Measurements from ENCODE around the gene GRHPR. TPM values are rescaled to one million over a fixed set of nuclear protein-coding genes. Genes with fewer than 3 reads are reported as not detected.
"Not testable (repeated sequence)": the region's sequence is repeated elsewhere in the genome, so short reads cannot be mapped to it uniquely, and the experiment has no call there.

Gene GRHPR
- polyA plus RNA-seq, 3 donors from 2014 or later, result 78.3 to 141 (median 84.9) TPM

GRCh38 chr9:37451628-37452027 lies 29.1 kb downstream of the GRHPR start:
- DNase-seq, result no peak
- Mint-ChIP-seq H3K4me1 (peaks cover 5 to 29% of the 10 kb centered on the region in 2 donors), H3K27me3 (ENCODE audit: low read depth in 3 of 3) (no peaks in the 10 kb centered on the region), H3K4me3 (no peak overlapping the region), H3K27ac (peak overlapping the region in 1 of 6 donors; percentile 36), H3K9me3 (no peaks in the 10 kb centered on the region), H3K36me3 (peaks cover 0 to 8% (median 5%) of the 10 kb centered on the region in 3 donors)

DNA sequence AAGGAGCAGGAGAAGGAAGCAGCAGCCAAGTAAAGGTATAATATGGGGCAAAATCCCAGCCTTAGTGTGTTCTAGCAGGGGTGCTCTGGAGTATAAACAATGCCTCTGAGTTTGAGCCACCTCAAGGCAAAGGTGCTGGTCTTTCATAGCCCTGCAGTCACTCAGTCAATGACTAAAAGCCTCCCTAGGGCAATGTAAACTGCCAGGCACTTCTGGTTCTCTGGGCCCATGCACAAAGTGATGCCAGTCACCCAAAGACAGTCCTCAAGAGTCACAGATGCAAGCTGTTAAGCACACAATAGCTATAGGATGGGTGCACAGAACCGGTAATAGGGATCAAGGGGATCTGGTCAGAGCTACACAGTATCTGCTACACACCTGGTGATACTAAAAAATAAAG lies 30.1 kb downstream of the GRHPR start:
- H3K36me3 Mint-ChIP-seq, result peaks cover 0 to 8% (median 5%) of the 10 kb centered on the region in 3 donors
- H3K4me3 Mint-ChIP-seq, result no peak overlapping the region
- peaks cover 7 to 23% of the 10 kb centered on the region in 2 donors for H3K4me1 Mint-ChIP-seq
- H3K27ac Mint-ChIP-seq, result no peak overlapping the region
- no peaks in the 10 kb centered on the region for H3K27me3 Mint-ChIP-seq (ENCODE audit: low read depth in 3 of 3)
- H3K9me3 Mint-ChIP-seq, result no peaks in the 10 kb centered on the region
- DNase-seq, result no peak

DNA sequence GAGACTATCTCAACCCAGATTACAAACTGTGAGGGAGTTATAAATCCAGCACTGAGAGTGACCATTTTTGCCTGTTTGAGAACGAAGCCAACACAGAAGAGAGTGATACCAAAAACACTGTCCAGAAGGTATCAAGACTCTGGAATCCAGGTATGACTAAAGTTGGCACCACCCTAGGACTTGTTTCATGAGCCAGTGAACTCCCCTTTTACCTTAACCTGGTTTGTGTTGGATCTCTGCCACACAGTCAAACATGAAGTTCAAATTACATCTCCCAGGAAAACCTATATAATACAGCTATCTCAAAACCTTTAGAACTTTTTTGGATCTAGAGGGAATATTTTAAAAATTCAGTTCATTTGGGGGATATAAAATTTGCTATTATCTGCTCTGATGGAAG lies 31.3 kb downstream of the GRHPR start:
- H3K4me1 Mint-ChIP-seq, result peaks cover 8 to 18% of the 10 kb centered on the region in 2 donors
- peaks cover 0 to 8% (median 5%) of the 10 kb centered on the region in 3 donors for H3K36me3 Mint-ChIP-seq
- H3K9me3 Mint-ChIP-seq, result no peaks in the 10 kb centered on the region
- no peak overlapping the region for H3K4me3 Mint-ChIP-seq
- H3K27ac Mint-ChIP-seq, result no peak overlapping the region
- H3K27me3 Mint-ChIP-seq (ENCODE audit: low read depth in 3 of 3), result no peaks in the 10 kb centered on the region
- no peak for DNase-seq

DNA sequence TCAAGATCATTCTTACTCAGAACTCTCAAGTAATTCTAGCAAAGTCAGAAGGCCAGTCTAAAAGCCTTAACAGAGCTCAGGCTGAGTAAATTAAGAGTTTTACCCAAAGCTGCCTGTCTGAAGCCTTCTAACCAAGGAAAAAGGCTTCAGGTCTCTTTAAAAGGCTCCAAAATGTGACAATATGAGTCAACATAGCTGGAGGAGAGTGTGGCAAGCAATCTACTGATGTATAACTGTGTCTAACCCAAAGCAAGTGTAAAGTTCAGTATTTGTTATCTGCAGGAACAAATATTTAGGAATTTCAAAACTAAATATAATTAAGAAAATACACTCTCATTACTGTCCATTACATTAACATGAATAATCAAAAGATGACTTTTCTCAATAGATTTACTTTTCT lies 31.7 kb downstream of the GRHPR start:
- no peak for DNase-seq
- Mint-ChIP-seq H3K27me3 (ENCODE audit: low read depth in 3 of 3) (no peaks in the 10 kb centered on the region), H3K27ac (no peak overlapping the region), H3K36me3 (peaks cover 0 to 8% (median 5%) of the 10 kb centered on the region in 3 donors), H3K9me3 (no peaks in the 10 kb centered on the region), H3K4me3 (no peak overlapping the region), H3K4me1 (peaks cover 8 to 18% of the 10 kb centered on the region in 2 donors)

DNA sequence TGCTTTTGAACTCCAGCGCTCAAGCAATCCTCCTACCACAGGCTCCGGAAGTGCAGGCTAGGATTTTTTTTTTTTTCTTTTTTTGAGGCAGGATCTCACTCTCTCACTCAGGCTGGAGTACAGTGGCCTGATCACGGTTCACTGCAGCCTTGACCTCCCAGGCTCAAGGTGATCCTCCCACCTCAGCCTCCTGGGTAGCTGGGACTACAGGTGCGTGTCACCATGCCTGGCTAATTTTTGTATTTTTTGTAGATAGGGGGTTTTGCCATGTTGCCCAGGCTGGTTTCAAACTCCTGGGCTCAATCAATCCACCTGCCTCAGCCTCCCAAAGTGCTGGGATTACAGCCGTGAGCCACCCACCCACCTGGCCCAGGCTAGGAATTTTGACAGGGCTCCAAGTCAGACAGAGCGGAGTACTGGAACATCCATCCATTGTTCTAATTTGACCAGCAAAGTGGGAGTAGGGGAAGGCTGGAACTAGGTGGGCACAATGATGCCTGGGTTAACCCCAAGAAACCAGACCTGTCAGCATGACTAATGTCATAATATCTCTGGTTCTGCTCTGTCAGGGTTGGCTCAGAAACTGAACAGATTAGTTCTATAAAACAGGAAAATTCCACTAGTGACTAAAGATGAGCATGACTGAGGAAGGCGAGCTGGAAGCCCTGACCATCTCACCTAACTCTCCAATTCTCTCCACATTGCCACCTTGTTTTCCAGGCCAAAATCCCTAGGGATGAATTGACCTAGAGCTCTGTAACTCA lies 33.6 kb downstream of the GRHPR start:
- Mint-ChIP-seq H3K27me3 (ENCODE audit: low read depth in 3 of 3) (no peaks in the 10 kb centered on the region), H3K9me3 (no peaks in the 10 kb centered on the region), H3K36me3 (no peaks in the 10 kb centered on the region), H3K4me1 (peaks cover 8 to 18% of the 10 kb centered on the region in 2 donors), H3K27ac (no peak overlapping the region), H3K4me3 (no peak overlapping the region)
- no peak for DNase-seq

DNA sequence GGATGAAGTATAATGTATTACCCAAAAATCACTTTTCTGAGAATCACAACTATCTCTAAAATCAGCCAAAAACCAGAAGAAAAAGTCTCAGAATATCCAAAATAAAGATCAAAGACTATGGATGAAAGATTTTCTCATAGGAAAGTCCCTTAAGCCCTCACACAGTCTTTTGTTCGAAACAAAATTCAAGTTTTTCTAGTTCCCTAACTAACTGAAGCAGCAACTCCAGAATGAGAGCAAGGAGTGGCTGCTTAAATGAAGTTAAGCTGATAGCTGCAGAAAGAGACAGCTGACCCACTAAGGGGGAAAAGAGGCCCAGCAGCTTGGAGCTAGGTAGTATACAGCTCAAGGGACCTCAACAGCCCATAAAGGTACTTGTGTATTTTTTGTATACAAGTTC lies 34.3 kb downstream of the GRHPR start:
- no peak for DNase-seq
- Mint-ChIP-seq H3K4me1 (peaks cover 8 to 18% of the 10 kb centered on the region in 2 donors), H3K27ac (no peak overlapping the region), H3K9me3 (no peaks in the 10 kb centered on the region), H3K4me3 (no peak overlapping the region), H3K36me3 (no peaks in the 10 kb centered on the region), H3K27me3 (ENCODE audit: low read depth in 3 of 3) (no peaks in the 10 kb centered on the region)

- Mint-ChIP-seq H3K4me3 (peak overlapping the region; percentile 94 to 99 (median 96)), H3K4me1 (peaks cover 36 to 37% of the 10 kb centered on the region in 2 donors)
Observed at GRCh38 chr9:37464006-37464405, 41.5 kb downstream of the GRHPR start.

GRCh38 chr9:37464426-37465248 lies 42.1 kb downstream of the GRHPR start:
- Mint-ChIP-seq H3K4me1 (peaks cover 36 to 37% of the 10 kb centered on the region in 2 donors), H3K9me3 (no peaks in the 10 kb centered on the region), H3K4me3 (peak overlapping the region; percentile 94 to 99 (median 96)), H3K27ac (peak overlapping the region; percentile 91 to 98 (median 96)), H3K27me3 (ENCODE audit: low read depth in 3 of 3) (peaks cover 13 to 17% (median 15%) of the 10 kb centered on the region in 3 donors), H3K36me3 (no peaks in the 10 kb centered on the region)
- peak; percentile 63 to 69 (median 63) for DNase-seq

More at GRCh38 chr9:37464006-37464405, 41.5 kb downstream of the GRHPR start:
- H3K9me3 Mint-ChIP-seq, result no peaks in the 10 kb centered on the region
- H3K27me3 Mint-ChIP-seq (ENCODE audit: low read depth in 3 of 3), result peaks cover 13 to 17% (median 15%) of the 10 kb centered on the region in 3 donors
- DNase-seq, result no peak
- H3K27ac Mint-ChIP-seq, result peak overlapping the region; percentile 91 to 98 (median 96)
- no peaks in the 10 kb centered on the region for H3K36me3 Mint-ChIP-seq

DNA sequence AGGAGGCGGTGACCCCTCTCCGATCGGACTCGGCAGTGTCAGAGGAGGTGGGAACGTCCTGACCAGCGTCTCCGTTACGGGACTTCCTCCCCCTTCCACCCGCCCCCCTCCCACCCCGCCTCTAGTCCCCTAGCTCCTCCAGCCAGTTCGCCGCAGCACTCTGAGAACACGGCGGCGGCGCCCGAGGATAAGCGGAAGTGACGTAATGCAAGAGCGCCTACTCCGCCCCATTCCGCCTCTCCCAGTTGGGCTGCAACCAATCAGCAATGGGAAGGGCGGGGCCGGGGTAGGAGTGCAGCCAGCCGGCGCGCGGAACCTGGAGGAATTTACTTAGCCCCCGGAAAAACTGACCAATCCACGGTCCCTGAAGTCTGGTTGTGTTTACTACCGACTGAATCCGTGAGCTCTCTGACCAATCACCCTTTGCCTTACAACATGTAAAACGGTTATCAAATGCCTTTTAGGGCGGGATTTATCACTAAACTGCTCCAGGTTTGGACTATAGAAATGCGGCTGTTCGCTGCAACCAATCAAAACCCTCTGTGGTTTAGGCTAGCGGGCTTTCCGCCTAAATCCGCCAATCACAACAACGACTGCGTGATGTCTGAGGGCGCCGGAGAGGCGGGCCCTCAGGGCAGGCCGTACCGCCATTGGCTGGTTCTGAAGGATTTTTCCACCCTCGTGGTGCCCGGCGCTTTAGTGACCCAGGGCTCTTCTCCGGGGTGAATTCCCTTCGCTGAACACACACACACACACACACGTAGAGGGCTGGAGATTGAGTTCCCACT lies 42.9 kb downstream of the GRHPR start, which contains the start of gene ZBTB5:
ZBTB5 (minus strand) TSS at position 202 of the 788 bp plus-strand sequence. CDS start 22,899 bp downstream, outside the sequence.
- H3K4me3 Mint-ChIP-seq, result peak within 1 kb of the TSS; percentile 94 to 99 (median 96)
- no peaks in the 10 kb centered on the region for H3K9me3 Mint-ChIP-seq
- peak within 1 kb of the TSS; percentile 91 to 98 (median 96) for H3K27ac Mint-ChIP-seq
- DNase-seq, result peak; percentile 100
- H3K36me3 Mint-ChIP-seq, result no peaks in the 10 kb centered on the region
- peaks cover 36 to 37% of the 10 kb centered on the region in 2 donors for H3K4me1 Mint-ChIP-seq
- peaks cover 13 to 17% (median 15%) of the 10 kb centered on the region in 3 donors for H3K27me3 Mint-ChIP-seq (ENCODE audit: low read depth in 3 of 3)

DNA sequence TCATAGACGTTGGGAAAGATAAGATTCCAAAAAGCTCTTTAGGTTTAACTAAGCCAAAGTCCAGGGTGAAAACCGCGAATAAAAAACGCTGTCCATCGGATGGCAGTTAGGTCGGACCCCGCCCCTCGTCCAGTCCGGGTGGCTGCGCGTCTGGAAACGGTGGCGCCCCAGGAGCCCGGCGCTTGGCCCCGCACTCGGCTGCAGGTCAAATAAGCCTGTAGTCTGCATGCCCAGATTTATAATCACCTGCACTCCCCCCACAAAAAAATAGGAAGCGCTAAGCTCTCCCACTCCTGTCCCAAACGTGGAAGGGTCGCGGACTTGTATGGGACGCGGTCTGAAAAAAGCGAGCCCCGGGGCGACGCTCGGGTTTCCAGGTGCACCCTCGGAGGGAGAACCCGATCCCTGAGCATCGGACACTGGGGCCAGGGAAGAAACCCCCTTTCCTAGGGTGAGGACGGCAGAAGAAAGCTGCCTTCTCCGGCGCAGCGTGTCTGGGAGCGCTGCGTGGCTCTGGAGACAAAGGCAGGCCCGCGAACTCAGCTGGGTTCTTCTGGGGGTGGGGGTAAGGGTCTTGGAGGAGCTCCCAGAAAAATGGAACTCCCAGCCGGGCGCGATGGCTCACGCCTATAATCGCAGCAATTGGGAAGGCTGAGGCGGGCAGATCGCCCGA lies 43.7 kb downstream of the GRHPR start:
- peak overlapping the region; percentile 91 to 98 (median 96) for H3K27ac Mint-ChIP-seq
- peaks cover 36 to 37% of the 10 kb centered on the region in 2 donors for H3K4me1 Mint-ChIP-seq
- no peak for DNase-seq
- peaks cover 13 to 17% (median 15%) of the 10 kb centered on the region in 3 donors for H3K27me3 Mint-ChIP-seq (ENCODE audit: low read depth in 3 of 3)
- no peaks in the 10 kb centered on the region for H3K36me3 Mint-ChIP-seq
- peak overlapping the region; percentile 94 to 99 (median 96) for H3K4me3 Mint-ChIP-seq
- H3K9me3 Mint-ChIP-seq, result no peaks in the 10 kb centered on the region

DNA sequence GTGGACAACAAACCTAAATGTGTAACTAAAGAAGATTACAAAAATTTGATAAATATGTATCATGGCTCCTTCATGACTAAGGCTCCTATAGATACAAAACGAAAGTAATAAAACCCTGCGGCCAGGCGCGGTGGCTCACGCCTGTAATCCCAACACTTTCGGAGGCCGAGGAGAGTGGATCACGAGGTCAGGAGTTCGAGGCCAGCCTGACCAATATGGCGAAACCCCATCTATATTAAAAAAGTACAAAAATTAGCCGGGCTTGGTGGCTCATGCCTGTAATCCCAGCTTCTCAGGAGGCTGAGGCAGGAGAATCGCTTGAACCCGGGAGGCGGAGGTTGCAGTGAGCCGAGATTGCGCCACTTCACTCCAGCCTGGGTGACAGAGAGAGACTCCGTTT lies 45.0 kb downstream of the GRHPR start:
- peaks cover 37 to 42% of the 10 kb centered on the region in 2 donors for H3K4me1 Mint-ChIP-seq
- H3K4me3 Mint-ChIP-seq, H3K27ac Mint-ChIP-seq, DNase-seq, H3K9me3 Mint-ChIP-seq, H3K36me3 Mint-ChIP-seq: not testable (repeated sequence)
- H3K27me3 Mint-ChIP-seq (ENCODE audit: low read depth in 3 of 3), result peaks cover 13 to 19% (median 15%) of the 10 kb centered on the region in 3 donors

- peak overlapping the region in 1 of 5 donors; percentile 36 for H3K4me3 Mint-ChIP-seq
- H3K27me3 Mint-ChIP-seq (ENCODE audit: low read depth in 3 of 3), result peaks cover 13 to 19% (median 15%) of the 10 kb centered on the region in 3 donors
- H3K9me3 Mint-ChIP-seq, result peaks cover 0 to 2% (median 0%) of the 10 kb centered on the region in 6 donors
- DNase-seq, result no peak
- no peaks in the 10 kb centered on the region for H3K36me3 Mint-ChIP-seq
- peaks cover 30 to 31% of the 10 kb centered on the region in 2 donors for H3K4me1 Mint-ChIP-seq
- no peak overlapping the region for H3K27ac Mint-ChIP-seq
Observed at GRCh38 chr9:37468620-37469019, 46.1 kb downstream of the GRHPR start.

All from immature natural killer cell (primary cell).